GM19395 (cell line): ENCODE data around the gene GIGYF2.

Experiments used
- ATAC-seq: cut with Tn5 transposase; IDR thresholded peaks from one replicate; pipeline ENCODE4 v1.9.1; 2021; ENCODE audit warnings: mild to moderate bottlenecking, moderate library complexity; ENCODE audit not compliant: unreplicated experiment

The GIGYF2 gene

GRCh38 chr2:232860593-232861241 is 163.6 kb downstream of the GIGYF2 start:
- ATAC-seq, result no peak

GRCh38 chr2:232861353-232861752 is 164.2 kb downstream of the GIGYF2 start:
- no peak for ATAC-seq

DNA sequence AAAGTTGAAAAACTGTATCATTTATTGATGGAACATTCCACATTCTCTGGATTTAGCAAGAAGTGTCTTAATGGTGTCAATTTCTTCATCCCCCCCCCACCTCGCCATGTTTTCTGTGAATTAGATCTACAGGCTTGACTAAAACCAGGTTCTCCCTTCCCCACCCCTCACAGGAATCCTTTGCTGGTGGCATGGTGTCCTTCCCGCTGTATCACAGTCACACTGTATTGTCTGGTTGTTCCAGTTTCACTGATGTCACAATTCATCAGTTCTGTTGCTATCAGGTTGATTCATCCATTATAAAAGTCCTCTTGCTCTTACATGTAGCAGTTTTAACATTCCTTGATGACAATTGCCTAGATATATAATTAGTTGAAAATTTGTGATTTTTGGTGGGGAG is 166.9 kb downstream of the GIGYF2 start:
- ATAC-seq, result no peak

DNA sequence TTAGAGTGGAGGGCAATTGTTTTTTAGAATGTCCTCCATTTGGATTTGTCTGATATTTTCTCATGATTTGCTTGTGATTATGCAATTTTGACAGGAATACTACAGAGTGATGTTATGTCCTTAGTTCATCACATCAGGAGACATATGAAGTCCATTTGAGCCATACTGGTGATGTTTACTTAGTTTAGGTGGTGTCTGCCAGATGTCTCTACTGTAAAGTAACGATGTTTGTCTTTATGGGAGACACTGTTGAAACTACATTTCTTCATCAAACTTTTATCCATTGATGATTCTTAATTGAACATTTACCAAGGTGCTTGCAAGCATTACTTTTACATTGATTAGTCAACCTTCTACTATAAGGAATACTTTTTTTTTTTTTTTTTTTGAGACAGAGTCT is 168.0 kb downstream of the GIGYF2 start:
- no peak for ATAC-seq

DNA sequence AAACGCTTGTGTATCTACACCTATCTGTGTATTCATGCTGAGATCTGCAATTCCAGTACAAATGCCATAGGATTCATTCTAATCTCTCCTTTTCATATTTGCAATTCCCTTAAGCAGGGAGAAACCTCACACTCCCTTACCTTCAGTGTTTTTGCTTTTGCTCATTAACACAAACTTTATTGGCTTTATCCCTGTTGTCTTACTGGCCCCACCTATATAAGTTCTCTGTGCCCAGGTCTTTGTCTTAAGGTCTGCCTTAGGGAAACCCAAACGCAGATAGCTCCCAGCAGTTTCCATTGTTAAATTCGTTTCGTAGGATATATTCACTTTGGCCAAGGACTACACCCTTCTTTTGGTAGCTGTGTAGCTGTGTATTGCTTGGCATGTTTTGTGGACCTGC is 169.0 kb downstream of the GIGYF2 start:
- no peak for ATAC-seq

- no peak for ATAC-seq
Measured at GRCh38 chr2:232869138-232870017, 172.2 kb downstream of the GIGYF2 start.

GRCh38 chr2:232870018-232870765 is 173.1 kb downstream of the GIGYF2 start, which contains the start of gene SNORC:
Gene SNORC (plus strand): TSS chr2:232870264. CDS start chr2:232870342, 78 bp downstream.
- no peak for ATAC-seq

- ATAC-seq, result no peak
Measured at GRCh38 chr2:232870766-232871371, 173.7 kb downstream of the GIGYF2 start.

- no peak for ATAC-seq
Measured at GRCh38 chr2:232871418-232871834, 174.3 kb downstream of the GIGYF2 start.

DNA sequence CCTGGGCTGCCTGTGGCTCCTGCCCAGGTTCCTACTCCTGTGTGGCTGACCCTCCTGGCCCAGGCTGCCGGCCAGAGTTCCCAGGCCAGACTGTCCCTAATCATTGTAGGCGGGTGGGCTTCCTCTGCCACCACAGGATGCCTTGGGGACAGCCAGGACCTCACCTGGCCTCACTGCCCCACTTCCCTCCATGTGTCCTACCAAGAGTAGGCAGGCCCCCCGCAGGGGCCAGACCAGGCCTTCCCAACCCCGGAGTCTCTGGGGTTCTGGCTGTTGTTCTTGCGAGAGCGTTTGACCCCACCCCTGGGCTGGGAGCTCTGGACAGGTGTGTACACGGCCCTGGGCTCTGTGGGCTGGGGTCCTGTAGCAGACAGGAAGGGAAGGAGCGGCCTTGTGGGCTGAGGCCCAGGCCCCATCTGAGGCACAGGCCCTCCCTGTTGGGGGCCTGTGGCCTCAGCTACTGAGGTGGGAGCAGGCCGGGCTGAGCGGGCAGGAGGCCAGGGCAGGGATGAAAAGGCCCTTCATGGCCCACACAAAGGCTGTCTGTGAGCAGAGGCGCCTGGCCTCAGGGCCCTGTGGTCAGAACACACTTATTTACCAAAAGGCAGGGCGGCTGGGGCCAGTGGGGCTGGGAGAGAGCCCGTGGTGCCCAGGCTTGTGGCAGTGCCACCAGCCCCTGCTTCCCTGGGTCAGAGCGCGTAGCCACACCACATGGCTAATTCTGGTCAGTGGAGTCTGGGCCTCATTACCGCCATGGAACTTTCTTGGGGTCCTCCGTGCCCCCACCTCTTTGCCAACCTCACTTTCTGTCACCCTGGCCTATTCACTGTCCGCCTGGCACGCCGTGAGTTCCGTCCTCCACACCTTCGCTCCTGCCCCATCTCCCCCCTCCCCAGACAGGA is 175.0 kb downstream of the GIGYF2 start:
- ATAC-seq, result no peak

GRCh38 chr2:232872826-232873225 is 175.7 kb downstream of the GIGYF2 start:
- no peak for ATAC-seq

DNA sequence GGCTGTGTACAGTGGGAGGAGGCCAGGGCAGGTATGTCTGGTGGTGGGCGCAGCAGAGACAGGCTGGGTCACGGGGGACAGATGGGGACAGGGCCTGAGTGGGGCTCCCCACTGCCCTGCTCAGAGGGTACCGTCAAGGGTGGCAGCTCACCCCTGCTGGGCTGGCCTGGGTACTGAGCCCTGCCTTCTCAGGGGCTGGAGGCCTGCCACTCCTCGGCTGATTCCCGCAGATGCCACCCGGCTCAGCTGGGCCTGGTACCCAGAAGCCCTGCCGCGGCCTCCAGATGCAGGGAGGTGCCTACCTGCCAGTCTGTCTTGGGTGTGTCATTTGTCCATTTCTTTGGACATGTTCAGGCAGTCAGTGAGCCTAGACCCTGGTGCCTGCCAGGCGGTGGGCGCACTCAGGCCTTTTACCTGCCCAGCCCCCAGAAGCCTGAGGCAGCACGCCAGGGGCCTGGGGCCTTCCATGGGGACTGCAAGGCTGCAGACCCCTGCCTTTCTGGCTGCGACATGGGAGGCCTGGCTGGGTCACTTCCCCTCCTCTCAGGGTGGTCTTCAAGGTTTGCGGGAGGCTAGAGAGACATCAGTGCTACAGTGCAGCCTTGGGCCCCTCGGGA is 176.3 kb downstream of the GIGYF2 start:
- ATAC-seq, result no peak

DNA sequence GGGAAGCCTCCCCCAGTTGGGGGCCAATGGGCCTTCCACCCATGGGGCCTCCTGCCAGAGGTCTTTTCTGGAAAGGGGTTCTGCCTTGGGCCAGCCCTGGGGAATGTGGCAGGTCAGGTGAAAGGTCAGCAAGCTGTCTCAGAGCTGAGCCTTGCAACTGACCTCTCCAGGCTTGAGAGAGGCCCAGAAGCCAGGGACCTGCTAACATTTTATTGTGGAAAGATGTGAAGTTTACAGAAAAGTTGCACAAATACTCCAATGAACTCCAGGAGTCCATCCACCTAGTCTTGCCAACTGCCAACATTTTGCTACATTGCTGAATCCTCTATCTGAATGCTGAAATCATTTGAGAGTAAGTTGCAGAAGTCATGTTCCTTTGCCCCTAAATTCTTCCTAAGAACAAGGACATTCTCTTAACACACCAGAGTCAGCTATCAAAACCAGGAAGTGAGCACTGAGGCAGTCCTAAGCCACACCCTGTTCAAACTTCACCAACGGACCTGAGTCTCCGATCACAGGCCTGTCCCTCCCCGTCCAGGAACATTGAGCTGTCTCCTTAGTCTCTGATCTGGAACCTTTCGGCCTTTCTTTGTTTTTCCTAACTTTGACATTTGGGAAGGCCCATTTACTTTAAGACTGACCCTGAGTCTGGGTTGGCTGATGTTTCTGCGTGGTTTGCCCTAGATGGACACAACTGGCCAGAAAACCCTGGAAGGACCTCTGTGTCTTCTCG is 176.9 kb downstream of the GIGYF2 start:
- ATAC-seq, result no peak

DNA sequence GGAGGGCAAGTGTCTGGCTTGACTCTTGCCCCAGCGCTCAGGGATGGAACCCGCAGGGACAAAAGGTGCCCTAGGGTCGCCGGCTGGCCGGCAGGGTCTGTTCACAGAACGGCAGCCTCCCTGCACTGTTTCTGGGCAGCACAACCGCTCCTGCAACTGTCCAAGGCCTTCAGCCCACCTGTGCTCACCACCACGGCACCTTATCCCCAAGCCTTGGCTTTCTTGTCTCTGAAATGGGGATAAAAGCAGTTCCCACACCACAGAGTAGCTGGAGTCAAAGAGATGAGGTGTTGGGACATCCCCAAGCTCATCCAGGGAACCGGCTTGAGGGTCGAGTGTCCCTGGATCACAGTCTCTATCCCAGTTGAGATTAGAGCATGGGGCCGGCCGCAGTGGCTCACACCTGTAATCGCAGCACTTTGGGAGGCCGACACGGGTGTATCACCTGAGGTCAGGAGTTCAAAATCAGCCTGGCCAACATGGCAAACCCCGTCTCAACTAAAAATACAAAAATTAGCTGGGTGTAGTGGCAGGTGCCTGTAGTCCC is 177.6 kb downstream of the GIGYF2 start:
- ATAC-seq, result no peak

- ATAC-seq, result no peak
Measured at GRCh38 chr2:232875256-232876121, 178.4 kb downstream of the GIGYF2 start.

GRCh38 chr2:232876161-232876977 is 179.2 kb downstream of the GIGYF2 start:
- ATAC-seq, result no peak

GRCh38 chr2:232876978-232877441 is 179.9 kb downstream of the GIGYF2 start:
- ATAC-seq, result no peak
